GM21423 (cell line): Measurements from ENCODE around the gene ORM2.

Experiments
- ATAC-seq: cut with Tn5 transposase; IDR thresholded peaks from one replicate; pipeline ENCODE4 v1.9.1; 2021; ENCODE audit warnings: mild to moderate bottlenecking, moderate library complexity; ENCODE audit not compliant: unreplicated experiment

ORM2 gene

GRCh38 chr9:114369216-114370130 lies 39.8 kb downstream of the ORM2 start:
- ATAC-seq = no peak

- ATAC-seq = no peak
Observed at GRCh38 chr9:114370251-114370967, 40.7 kb downstream of the ORM2 start.

GRCh38 chr9:114370968-114371320 lies 41.3 kb downstream of the ORM2 start:
- no peak for ATAC-seq

GRCh38 chr9:114371343-114371944 lies 41.8 kb downstream of the ORM2 start:
- ATAC-seq = no peak

GRCh38 chr9:114371973-114372917 lies 42.6 kb downstream of the ORM2 start:
- ATAC-seq = peak; percentile 29

GRCh38 chr9:114372921-114373448 lies 43.3 kb downstream of the ORM2 start:
- peak; percentile 94 for ATAC-seq

- ATAC-seq = no peak
Observed at GRCh38 chr9:114373960-114374730, 44.5 kb downstream of the ORM2 start.

GRCh38 chr9:114374936-114375335 lies 45.3 kb downstream of the ORM2 start:
- no peak for ATAC-seq

GRCh38 chr9:114375386-114376175 lies 45.9 kb downstream of the ORM2 start:
- ATAC-seq = no peak

GRCh38 chr9:114376586-114377445 lies 47.1 kb downstream of the ORM2 start:
- no peak for ATAC-seq

- no peak for ATAC-seq
Observed at GRCh38 chr9:114378016-114378415, 48.3 kb downstream of the ORM2 start.

- no peak for ATAC-seq
Observed at GRCh38 chr9:114378883-114379282, 49.2 kb downstream of the ORM2 start.
